Fibroblast of lung (primary cell): ENCODE data around the gene CORO2A. TPM values are rescaled to one million over a fixed set of nuclear protein-coding genes. Genes with fewer than 3 reads are reported as not detected.

Experiments used
- DNase-seq, 2 donors: peaks; one replicate each; pipeline versions ENCODE4 v3.0.0 to v3.0.0-alpha.2; 2010; ENCODE audit warnings: low read depth in 2 of 2
- H2AFZ ChIP-seq: 2 replicates; pipeline ENCODE4 v1.5.1; 2012; ENCODE audit warnings: low read length, control low read depth, inconsistent platforms
- H3K27ac ChIP-seq: 2 replicates; pipeline ENCODE4 v1.5.1; 2011; ENCODE audit warnings: low read length, control low read depth; ENCODE audit not compliant: insufficient read depth
- H3K27me3 ChIP-seq: 2 replicates; pipeline ENCODE4 v1.5.1; 2011; ENCODE audit warnings: mild to moderate bottlenecking, low read length; ENCODE audit not compliant: control insufficient read depth, insufficient read depth
- H3K36me3 ChIP-seq: 2 replicates; pipeline ENCODE4 v1.5.1; 2011; ENCODE audit warnings: low read length; ENCODE audit not compliant: control insufficient read depth, insufficient read depth
- H3K4me1 ChIP-seq: 2 replicates; pipeline ENCODE4 v1.5.1; 2011; ENCODE audit warnings: low read length; ENCODE audit not compliant: control insufficient read depth, insufficient read depth; ENCODE audit errors: extremely low read depth
- H3K4me2 ChIP-seq: 2 replicates; pipeline ENCODE4 v1.5.1; 2011; ENCODE audit warnings: low read length, control low read depth; ENCODE audit not compliant: insufficient read depth; ENCODE audit errors: extremely low read depth
- H3K4me3 ChIP-seq, 4 experiments: fragments of 200-600 bp in 1 of 4; sonication (generic) in 1 of 4; replicated peaks in 1 of 4; 2 replicates each; pipeline ENCODE4 v1.5.1; 2011 to 2016; ENCODE audit warnings: low read length in 4 of 4, low read depth in 3 of 4, mild to moderate bottlenecking in 3 of 4, control low read depth in 2 of 4, inconsistent platforms in 1 of 4, mixed read lengths in 1 of 4; ENCODE audit not compliant: insufficient read depth in 1 of 4; ENCODE audit errors: control extremely low read depth in 1 of 4
- H3K79me2 ChIP-seq: 2 replicates; pipeline ENCODE4 v1.5.1; 2012; ENCODE audit warnings: mild to moderate bottlenecking, low read length, inconsistent platforms; ENCODE audit not compliant: control insufficient read depth, insufficient read depth
- H3K9ac ChIP-seq: 2 replicates; pipeline ENCODE4 v1.5.1; 2011; ENCODE audit warnings: mild to moderate bottlenecking, low read length, control low read depth; ENCODE audit not compliant: insufficient read depth
- H3K9me3 ChIP-seq: 2 replicates; pipeline ENCODE4 v1.5.1; 2012; ENCODE audit warnings: low read depth, low read length; ENCODE audit not compliant: control insufficient read depth, insufficient read depth
- H4K20me1 ChIP-seq: 2 replicates; pipeline ENCODE4 v1.5.1; 2011; ENCODE audit warnings: low read length; ENCODE audit not compliant: control insufficient read depth, insufficient read depth; ENCODE audit errors: extremely low read depth
- CTCF ChIP-seq, 2 donors: IDR thresholded peaks in 1 of 2; conservative IDR thresholded peaks in 1 of 2; 1 replicate in 1 of 2; 2 replicates in 1 of 2; pipeline ENCODE4 v1.5.1; 2011 to 2012; ENCODE audit warnings: low read length in 2 of 2, control low read depth in 1 of 2, inconsistent platforms in 1 of 2, low read depth in 1 of 2, mild to moderate bottlenecking in 1 of 2
- EZH2 ChIP-seq: IDR thresholded peaks from 2 replicates; pipeline ENCODE4 v1.5.1; 2012; ENCODE audit warnings: low read length, control low read depth, mild to moderate bottlenecking; ENCODE audit errors: missing control alignments
- polyA plus RNA-seq, 2 donors: library from polyadenylated mRNA; depleted of rRNA in 1 of 2; stranded (reverse) in 1 of 2; unstranded in 1 of 2; fragments of >200 nt; gene quantifications; 2 replicates each; pipeline ENCODE4 v1.2.1, GENCODE V29; 2011 to 2012; ENCODE audit warnings: missing spikeins in 1 of 2
- total RNA-seq: library from RNA; depleted of rRNA; stranded (reverse); fragments of >200 nt; gene quantifications from 2 replicates; pipeline ENCODE4 v1.2.1, GENCODE V29; 2014

Gene CORO2A
- total and polyA plus RNA-seq, 2 donors (not counting 1 experiment from before 2014, with no cell fraction given): 0.11 to 0.50 TPM

- Histone ChIP-seq H3K79me2 (no peaks in the 10 kb centered on the region), H3K36me3 (peaks cover 12% of the 10 kb centered on the region), H2AFZ (no peak overlapping the region), H3K9ac (no peak overlapping the region), H3K27me3 (no peaks in the 10 kb centered on the region), H3K9me3 (no peaks in the 10 kb centered on the region), H3K4me2 (no peak overlapping the region), H4K20me1 (no peaks in the 10 kb centered on the region), H3K4me1 (no peaks in the 10 kb centered on the region), H3K27ac (no peak overlapping the region), H3K4me3 (no peak overlapping the region)
- TF ChIP-seq CTCF (conservative IDR thresholded peaks at IDR 0.05 in 1 of 2, IDR thresholded peaks at IDR 0.05 in 1 of 2; ENCODE audit: low read depth in 1 of 2, low read length in 2 of 2) (no peak), EZH2 (no peak)
- no peak for DNase-seq
Observed at GRCh38 chr9:98211260-98211659, 18.8 kb upstream of the CORO2A start.

- Histone ChIP-seq H3K27me3 (no peaks in the 10 kb centered on the region), H2AFZ (no peak overlapping the region), H3K27ac (no peak overlapping the region), H3K36me3 (peaks cover 12% of the 10 kb centered on the region), H3K9ac (no peak overlapping the region), H4K20me1 (no peaks in the 10 kb centered on the region), H3K9me3 (no peaks in the 10 kb centered on the region), H3K4me2 (no peak overlapping the region), H3K4me3 (no peak overlapping the region), H3K79me2 (no peaks in the 10 kb centered on the region), H3K4me1 (no peaks in the 10 kb centered on the region)
- no peak for TF ChIP-seq CTCF (conservative IDR thresholded peaks at IDR 0.05 in 1 of 2, IDR thresholded peaks at IDR 0.05 in 1 of 2; ENCODE audit: low read depth in 1 of 2, low read length in 2 of 2)
- TF ChIP-seq EZH2: no peak
- DNase-seq: no peak
Observed at GRCh38 chr9:98210435-98210834, 18.0 kb upstream of the CORO2A start.

GRCh38 chr9:98209530-98209929 is 17.1 kb upstream of the CORO2A start:
- Histone ChIP-seq H3K4me1 (no peaks in the 10 kb centered on the region), H3K4me3 (no peak overlapping the region), H3K36me3 (peaks cover 12% of the 10 kb centered on the region), H3K9ac (no peak overlapping the region), H3K79me2 (no peaks in the 10 kb centered on the region), H3K27ac (no peak overlapping the region), H2AFZ (no peak overlapping the region), H4K20me1 (no peaks in the 10 kb centered on the region), H3K4me2 (no peak overlapping the region), H3K27me3 (no peaks in the 10 kb centered on the region), H3K9me3 (no peaks in the 10 kb centered on the region)
- TF ChIP-seq EZH2: no peak
- no peak for DNase-seq
